DOHH2 (cell line): ENCODE results near the gene TBX4.

Experiments used
- CTCF ChIP-seq: fragments of 200-600 bp; sonication (generic); IDR thresholded peaks from one replicate; pipeline ENCODE4 v1.5.1; 2014; ENCODE audit warnings: antibody characterized with exemption, mild to moderate bottlenecking, low read depth, low read length; ENCODE audit not compliant: poor library complexity, severe bottlenecking
- EZH2phosphoT487 ChIP-seq: fragments of 200-600 bp; sonication (generic); IDR thresholded peaks from 2 replicates; pipeline ENCODE4 v1.6.1; 2017; ENCODE audit warnings: borderline replicate concordance, mild to moderate bottlenecking, antibody characterized with exemption, low read length, moderate library complexity, mixed read lengths

- no peak for TF ChIP-seq CTCF
- no peak for TF ChIP-seq EZH2phosphoT487
Measured at GRCh38 chr17:61494325-61495160, 42.3 kb downstream of the TBX4 start.
